HG03469 (cell line): Measurements from ENCODE around the gene GHSR.

ENCODE experiments used
- ATAC-seq: cut with Tn5 transposase; IDR thresholded peaks from one replicate; pipeline ENCODE4 v1.9.1; 2021; ENCODE audit warnings: mild to moderate bottlenecking, moderate library complexity, moderate number of reproducible peaks; ENCODE audit not compliant: unreplicated experiment

The GHSR gene

GRCh38 chr3:172447611-172448579 is at the start of gene GHSR:
GHSR (minus strand) TSS chr3:172448456; CDS start chr3:172448413, 43 bp downstream.
- ATAC-seq, result no peak

- peak; percentile 67 for ATAC-seq
Observed at GRCh38 chr3:172490198-172490669, 42.0 kb upstream of the GHSR start.

- ATAC-seq, result no peak
Observed at GRCh38 chr3:172478116-172478515, 29.9 kb upstream of the GHSR start.

- ATAC-seq, result no peak
Observed at GRCh38 chr3:172476347-172476746, 28.1 kb upstream of the GHSR start.

- no peak for ATAC-seq
Observed at GRCh38 chr3:172475703-172476102, 27.4 kb upstream of the GHSR start.

GRCh38 chr3:172471903-172472302 is 23.6 kb upstream of the GHSR start:
- no peak for ATAC-seq

GRCh38 chr3:172470588-172470987 is 22.3 kb upstream of the GHSR start:
- ATAC-seq, result no peak

- ATAC-seq, result no peak
Observed at GRCh38 chr3:172467170-172467824, 19.0 kb upstream of the GHSR start.

- ATAC-seq, result no peak
Observed at GRCh38 chr3:172466553-172467130, 18.4 kb upstream of the GHSR start.

GRCh38 chr3:172465281-172465680 is 17.0 kb upstream of the GHSR start:
- no peak for ATAC-seq

- no peak for ATAC-seq
Observed at GRCh38 chr3:172464306-172464705, 16.1 kb upstream of the GHSR start.

GRCh38 chr3:172461530-172462138 is 13.4 kb upstream of the GHSR start:
- peak; percentile 60 for ATAC-seq

- no peak for ATAC-seq
Observed at GRCh38 chr3:172456404-172456803, 8.1 kb upstream of the GHSR start.

GRCh38 chr3:172454180-172454579 is 5.9 kb upstream of the GHSR start:
- no peak for ATAC-seq

GRCh38 chr3:172449466-172450149 is 1.4 kb upstream of the GHSR start:
- ATAC-seq, result no peak

GRCh38 chr3:172448661-172449465 is 607 bp upstream of the GHSR start:
- no peak for ATAC-seq

GRCh38 chr3:172446198-172446597 is 2.1 kb downstream of the GHSR start:
- no peak for ATAC-seq

- no peak for ATAC-seq
Observed at GRCh38 chr3:172444821-172445220, 3.4 kb downstream of the GHSR start.

GRCh38 chr3:172442606-172443005 is 5.7 kb downstream of the GHSR start:
- ATAC-seq, result no peak

GRCh38 chr3:172441581-172441980 is 6.7 kb downstream of the GHSR start:
- no peak for ATAC-seq
